Stromal cell of bone marrow (primary cell): ENCODE measurements around the gene IFNG-AS1.

Source experiments
- DNase-seq: peaks from one replicate; pipeline ENCODE4 v3.0.0-alpha.2; 2012; ENCODE audit warnings: low read depth

IFNG-AS1 gene

GRCh38 chr12:67994046-67994445, 4.8 kb downstream of the IFNG-AS1 start:
- no peak for DNase-seq

- no peak for DNase-seq
Observed at GRCh38 chr12:67996347-67996746, 7.1 kb downstream of the IFNG-AS1 start.

- no peak for DNase-seq
Observed at GRCh38 chr12:67998379-67998778, 9.1 kb downstream of the IFNG-AS1 start.

- no peak for DNase-seq
Observed at GRCh38 chr12:67999244-67999643, 10.0 kb downstream of the IFNG-AS1 start.

GRCh38 chr12:68001486-68002466, 12.5 kb downstream of the IFNG-AS1 start:
- DNase-seq, result no peak

GRCh38 chr12:68003777-68004176, 14.5 kb downstream of the IFNG-AS1 start:
- no peak for DNase-seq

- no peak for DNase-seq
Observed at GRCh38 chr12:68007033-68007432, 17.8 kb downstream of the IFNG-AS1 start.

- peak; percentile 25 for DNase-seq
Observed at GRCh38 chr12:68007466-68007865, 18.2 kb downstream of the IFNG-AS1 start.

- no peak for DNase-seq
Observed at GRCh38 chr12:68011206-68011881, 22.1 kb downstream of the IFNG-AS1 start.

- DNase-seq, result no peak
Observed at GRCh38 chr12:68011882-68012207, 22.6 kb downstream of the IFNG-AS1 start.

- DNase-seq, result no peak
Observed at GRCh38 chr12:68012712-68013111, 23.5 kb downstream of the IFNG-AS1 start.

- no peak for DNase-seq
Observed at GRCh38 chr12:68013181-68013580, 23.9 kb downstream of the IFNG-AS1 start.

- DNase-seq, result no peak
Observed at GRCh38 chr12:68016136-68016535, 26.9 kb downstream of the IFNG-AS1 start.

GRCh38 chr12:68018315-68018714, 29.1 kb downstream of the IFNG-AS1 start:
- no peak for DNase-seq

GRCh38 chr12:68020049-68020448, 30.8 kb downstream of the IFNG-AS1 start:
- no peak for DNase-seq

- no peak for DNase-seq
Observed at GRCh38 chr12:68020699-68021098, 31.5 kb downstream of the IFNG-AS1 start.

- no peak for DNase-seq
Observed at GRCh38 chr12:68028647-68029046, 39.4 kb downstream of the IFNG-AS1 start.

GRCh38 chr12:68030248-68030647, 41.0 kb downstream of the IFNG-AS1 start:
- DNase-seq, result no peak

- DNase-seq, result no peak
Observed at GRCh38 chr12:68031174-68031573, 41.9 kb downstream of the IFNG-AS1 start.

- DNase-seq, result no peak
Observed at GRCh38 chr12:68031881-68032739, 42.9 kb downstream of the IFNG-AS1 start.

GRCh38 chr12:68034567-68034966, 45.3 kb downstream of the IFNG-AS1 start:
- no peak for DNase-seq

- no peak for DNase-seq
Observed at GRCh38 chr12:68036642-68037041, 47.4 kb downstream of the IFNG-AS1 start.
